ENCODE results near the gene YARS1.

DNA sequence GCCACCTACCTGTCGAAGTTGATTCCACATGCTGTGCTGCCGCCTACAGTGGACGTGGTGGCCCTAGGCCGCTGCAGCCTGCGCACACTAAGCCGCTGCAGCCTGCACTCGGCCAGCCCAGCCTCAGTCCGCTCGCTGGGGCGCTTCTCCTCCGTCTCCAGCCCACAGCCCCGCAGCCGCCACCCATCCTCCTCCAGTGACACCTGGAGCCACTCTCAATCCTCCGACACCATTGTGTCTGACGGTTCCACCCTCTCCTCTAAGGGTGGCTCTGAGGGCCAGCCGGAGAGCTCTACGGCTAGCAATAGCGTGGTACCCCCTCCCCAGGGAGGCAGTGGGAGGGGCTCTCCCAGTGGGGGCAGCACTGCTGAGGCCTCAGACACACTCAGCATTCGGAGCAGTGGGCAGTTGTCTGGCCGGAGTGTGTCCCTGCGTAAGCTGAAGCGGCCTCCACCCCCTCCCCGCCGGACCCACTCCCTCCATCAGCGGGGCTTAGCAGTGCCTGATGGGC, 46.9 kb downstream of the YARS1 start:
- TF ChIP-seq EZH2 (IDR thresholded peaks at IDR 0.05): no peak
- TF ChIP-seq POLR2AphosphoS5 (IDR thresholded peaks at IDR 0.05; ENCODE audit: borderline replicate concordance, low read depth, low read length): no peak
- no peak for TF ChIP-seq FOXP2 (optimal IDR thresholded peaks at IDR 0.05; ENCODE audit: control extremely low read depth, extremely low read length, insufficient read depth)

Measured in SK-N-MC (cell line).